H1 (cell line): Measurements from ENCODE around the gene TDRD5. TPM values are rescaled to one million over a fixed set of nuclear protein-coding genes. Genes with fewer than 3 reads are reported as not detected.

Source experiments
- CTCF ChIA-PET: fragments of 300-600 bp; sonication (Branson Sonifier 250); formaldehyde crosslinking; loops from one replicate; lab custom pipeline; 2021; ENCODE audit not compliant: partially characterized antibody; lab: Charles Lee
- POLR2A ChIA-PET: fragments of 300-600 bp; sonication (Branson Sonifier 250); formaldehyde crosslinking; loops from one replicate; lab custom pipeline; 2021; ENCODE audit warnings: inconsistent platforms; ENCODE audit not compliant: partially characterized antibody; lab: Charles Lee
- DNase-seq, 2 experiments: peaks; one replicate each; pipeline versions ENCODE4 v3.0.0 to v3.0.0-alpha.2; 2010 to 2022; ENCODE audit warnings: low spot score in 2 of 2, low read depth in 1 of 2, mixed read lengths in 1 of 2
- FAIRE-seq: peaks from 2 replicates; lab custom pipeline; 2011; peaks lifted over from hg19 to GRCh38; lab: Jason Lieb, UNC
- H2AFZ ChIP-seq: 2 replicates; pipeline ENCODE4 v1.8.1; 2012; ENCODE audit warnings: low read length, inconsistent platforms
- H2AK5ac ChIP-seq: 2 replicates; pipeline ENCODE4 v1.6.1; 2013; ENCODE audit warnings: low read depth, low read length
- H2BK120ac ChIP-seq: replicated peaks from 2 replicates; pipeline ENCODE3; 2013; ENCODE audit warnings: low read depth, low read length, inconsistent platforms
- H2BK12ac ChIP-seq: 2 replicates; pipeline ENCODE4 v1.6.1; 2013; ENCODE audit warnings: low read depth, low read length
- H2BK15ac ChIP-seq: 2 replicates; pipeline ENCODE4 v1.6.1; 2013; ENCODE audit warnings: low read length
- H2BK20ac ChIP-seq: 2 replicates; pipeline ENCODE4 v1.6.1; 2013; ENCODE audit warnings: low read length
- H2BK5ac ChIP-seq: 2 replicates; pipeline ENCODE4 v1.6.1; 2013; ENCODE audit warnings: low read depth, low read length
- H3K14ac ChIP-seq: 2 replicates; pipeline ENCODE4 v1.6.1; 2013; ENCODE audit warnings: inconsistent platforms; ENCODE audit not compliant: insufficient read length
- H3K18ac ChIP-seq: 2 replicates; pipeline ENCODE4 v1.6.1; 2013; ENCODE audit warnings: low read length; ENCODE audit errors: extremely low read depth
- H3K23ac ChIP-seq: 2 replicates; pipeline ENCODE4 v1.6.1; 2013; ENCODE audit warnings: inconsistent platforms; ENCODE audit not compliant: insufficient read length
- H3K23me2 ChIP-seq: 2 replicates; pipeline ENCODE4 v1.6.1; 2013; ENCODE audit warnings: low read depth, low read length
- H3K27ac ChIP-seq: 2 replicates; pipeline ENCODE4 v1.6.1; 2011; ENCODE audit warnings: low read depth, low read length, inconsistent platforms
- H3K27me3 ChIP-seq, 4 experiments: replicated peaks in 1 of 4; 1 replicate in 1 of 4; 2 replicates in 3 of 4; pipeline versions ENCODE4 v1.6.1 to v1.8.1; 2011 to 2013; ENCODE audit warnings: low read length in 3 of 4, mild to moderate bottlenecking in 3 of 4, inconsistent platforms in 2 of 4, mixed read lengths in 2 of 4, moderate library complexity in 1 of 4; ENCODE audit not compliant: control insufficient read depth in 3 of 4, insufficient read depth in 3 of 4; ENCODE audit errors: extremely low read depth in 1 of 4
- H3K36me3 ChIP-seq, 4 experiments: 2 replicates each; pipeline versions ENCODE4 v1.6.1 to v1.8.1; 2011 to 2013; ENCODE audit warnings: mild to moderate bottlenecking in 4 of 4, low read length in 3 of 4, moderate library complexity in 2 of 4, control low read depth in 1 of 4, inconsistent platforms in 1 of 4; ENCODE audit not compliant: insufficient read depth in 4 of 4, control insufficient read depth in 2 of 4
- H3K4ac ChIP-seq: replicated peaks from 2 replicates; pipeline ENCODE3; 2013; ENCODE audit warnings: low read length, low read depth, mixed read lengths, inconsistent platforms; ENCODE audit not compliant: insufficient read length
- H3K4me1 ChIP-seq, 4 experiments: replicated peaks in 1 of 4; 1 replicate in 1 of 4; 2 replicates in 3 of 4; pipeline versions ENCODE4 v1.6.1 to v1.8.1; 2011 to 2013; ENCODE audit warnings: low read length in 3 of 4, inconsistent platforms in 2 of 4, mixed read lengths in 1 of 4; ENCODE audit not compliant: insufficient read depth in 4 of 4, control insufficient read depth in 3 of 4
- H3K4me2 ChIP-seq, 2 experiments: 2 replicates each; pipeline versions ENCODE4 v1.6.1 to v1.8.1; 2011 to 2013; ENCODE audit warnings: low read depth in 2 of 2, low read length in 2 of 2, control low read depth in 1 of 2, inconsistent platforms in 1 of 2, mild to moderate bottlenecking in 1 of 2; ENCODE audit not compliant: insufficient read depth in 1 of 2
- H3K4me3 ChIP-seq, 4 experiments: fragments of 200-600, 300-600 bp in 1 of 4; sonication (generic), shearing (Covaris generic), sonication (Bioruptor Twin) in 1 of 4; 2 replicates each; pipeline versions ENCODE4 v1.5.1 to v1.8.1; 2011 to 2016; ENCODE audit warnings: low read length in 4 of 4, low read depth in 3 of 4, control low read depth in 2 of 4, inconsistent platforms in 2 of 4, mild to moderate bottlenecking in 2 of 4, mixed read lengths in 1 of 4, moderate library complexity in 1 of 4; ENCODE audit not compliant: insufficient read depth in 2 of 4; ENCODE audit errors: extremely low read depth in 1 of 4
- H3K56ac ChIP-seq: replicated peaks from 2 replicates; pipeline ENCODE3; 2013; ENCODE audit warnings: low read depth, mild to moderate bottlenecking, mixed read lengths, low read length, inconsistent platforms; ENCODE audit not compliant: insufficient read length
- H3K79me1 ChIP-seq: 2 replicates; pipeline ENCODE4 v1.6.1; 2013; ENCODE audit warnings: low read depth, low read length, control low read depth
- H3K79me2 ChIP-seq, 2 experiments: 2 replicates each; pipeline versions ENCODE4 v1.6.1 to v1.8.1; 2012 to 2013; ENCODE audit warnings: low read length in 2 of 2, mild to moderate bottlenecking in 2 of 2, inconsistent platforms in 1 of 2; ENCODE audit not compliant: insufficient read depth in 2 of 2, control insufficient read depth in 1 of 2
- H3K9ac ChIP-seq, 4 experiments: replicated peaks in 1 of 4; 1 replicate in 1 of 4; 2 replicates in 3 of 4; pipeline versions ENCODE4 v1.6.1 to v1.8.1; 2011 to 2013; ENCODE audit warnings: low read depth in 3 of 4, low read length in 3 of 4, control low read depth in 2 of 4, mild to moderate bottlenecking in 2 of 4, moderate library complexity in 2 of 4, inconsistent platforms in 1 of 4; ENCODE audit errors: extremely low read depth in 1 of 4
- H3K9me3 ChIP-seq, 2 experiments: 2 replicates each; pipeline versions ENCODE4 v1.6.1 to v1.8.1; 2012 to 2013; ENCODE audit warnings: mild to moderate bottlenecking in 2 of 2, moderate library complexity in 2 of 2, control low read depth in 1 of 2, inconsistent platforms in 1 of 2, low read depth in 1 of 2, low read length in 1 of 2, mixed read lengths in 1 of 2; ENCODE audit not compliant: insufficient read depth in 2 of 2
- H4K20me1 ChIP-seq, 2 experiments: replicated peaks in 1 of 2; 2 replicates each; pipeline versions ENCODE3 to v1.8.1; 2011 to 2013; ENCODE audit warnings: inconsistent platforms in 2 of 2, low read length in 2 of 2, mild to moderate bottlenecking in 1 of 2; ENCODE audit not compliant: insufficient read depth in 2 of 2, control insufficient read depth in 1 of 2
- H4K5ac ChIP-seq: 2 replicates; pipeline ENCODE4 v1.6.1; 2013; ENCODE audit warnings: low read length, low read depth, mixed read lengths, inconsistent platforms; ENCODE audit not compliant: insufficient read length
- H4K8ac ChIP-seq: 2 replicates; pipeline ENCODE4 v1.8.0; 2013; ENCODE audit warnings: mild to moderate bottlenecking, moderate library complexity, low read length, inconsistent platforms; ENCODE audit not compliant: insufficient read depth; ENCODE audit errors: extremely low read depth
- H4K91ac ChIP-seq: replicated peaks from 2 replicates; pipeline ENCODE3; 2013; ENCODE audit warnings: low read length, mixed read lengths, inconsistent platforms; ENCODE audit not compliant: insufficient read length
- EP300 ChIP-seq, 2 experiments: IDR thresholded peaks; 1 replicate in 1 of 2; 2 replicates in 1 of 2; pipeline ENCODE4 v1.6.1; 2011 to 2012; ENCODE audit warnings: low read depth in 2 of 2, low read length in 2 of 2, mild to moderate bottlenecking in 2 of 2, borderline replicate concordance in 1 of 2, inconsistent platforms in 1 of 2, moderate library complexity in 1 of 2
- GTF2F1 ChIP-seq: IDR thresholded peaks from 2 replicates; pipeline ENCODE4 v1.6.1; 2012; ENCODE audit warnings: low read depth, low read length, improper control_type of control experiment, borderline replicate concordance
- NANOG ChIP-seq: IDR thresholded peaks from 2 replicates; pipeline ENCODE4 v1.6.1; 2011; ENCODE audit warnings: low read length, low read depth, mild to moderate bottlenecking, inconsistent platforms; ENCODE audit not compliant: insufficient read depth, poor library complexity, severe bottlenecking
- POLR2AphosphoS5 ChIP-seq: IDR thresholded peaks from 2 replicates; pipeline ENCODE4 v1.6.1; 2011; ENCODE audit warnings: low read depth, low read length
- RNF2 ChIP-seq: fragments of 200-900, 300-1000 bp; sonication (generic); IDR thresholded peaks from 2 replicates; pipeline ENCODE4 v1.7.1; 2016; ENCODE audit warnings: borderline replicate concordance, low read depth, mild to moderate bottlenecking, antibody characterized with exemption, low read length; ENCODE audit not compliant: poor library complexity, severe bottlenecking; ENCODE audit errors: missing control alignments
- SIRT6 ChIP-seq: IDR thresholded peaks from one replicate; pipeline ENCODE4 v1.7.1; 2012; ENCODE audit warnings: low read length, inconsistent platforms
- SP4 ChIP-seq: IDR thresholded peaks from 2 replicates; pipeline ENCODE4 v1.6.1; 2012; ENCODE audit warnings: low read length, inconsistent platforms
- YY1 ChIP-seq: IDR thresholded peaks from 2 replicates; pipeline ENCODE4 v1.6.1; 2011; ENCODE audit warnings: low read depth, mild to moderate bottlenecking, low read length
- polyA plus RNA-seq, 7 experiments: library from polyadenylated mRNA; depleted of rRNA in 3 of 7; stranded (reverse) in 5 of 7; unstranded in 2 of 7; fragments of >200 nt in 5 of 7; fragments of 200-250 nt in 2 of 7; gene quantifications; 1 replicate in 5 of 7; 2 replicates in 1 of 7; 4 replicates in 1 of 7; pipeline versions ENCODE4 v1.2.1 to v1.2.3, GENCODE V29; 2011 to 2013; ENCODE audit warnings: missing spikeins in 2 of 7, mixed read lengths in 2 of 7
- total RNA-seq: library from RNA; stranded (reverse); fragmentation: NEBNext Ultra II Directional; extraction: Animal tissue kit (Norgen Biotek cat#: 25700); gene quantifications from 2 replicates; pipeline ENCODE4 v1.2.1, GENCODE V29; 2021

TDRD5 gene
- total and polyA plus RNA-seq, 2 of the 8 experiments (the other 6 are each of a cell fraction or from before 2014, with no cell fraction given): 0.53 to 1.4 TPM

DNA sequence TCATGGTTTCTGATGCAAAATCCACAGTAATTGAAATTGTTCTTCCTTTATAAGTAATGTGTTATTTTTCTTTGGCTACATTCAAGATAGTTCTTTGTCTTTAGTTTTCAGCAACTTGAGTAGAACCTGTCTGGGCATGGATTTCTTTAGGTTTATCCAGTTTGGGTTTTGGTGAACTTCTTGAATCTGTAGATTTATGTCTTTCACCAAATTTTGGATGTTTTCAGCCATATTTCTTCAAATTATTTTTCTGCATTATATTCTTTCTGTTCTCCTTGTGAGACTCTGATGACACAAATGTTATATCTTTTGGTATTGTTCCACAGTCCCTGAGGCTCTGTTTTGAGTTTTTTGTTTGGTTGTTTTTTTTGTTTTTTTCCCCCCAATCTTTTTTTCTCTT, 69.4 kb downstream of the TDRD5 start:
- H2BK12ac ChIP-seq: no peak overlapping the region
- no peak overlapping the region for H3K14ac ChIP-seq
- H3K36me3 ChIP-seq: no peaks in the 10 kb centered on the region
- no peak overlapping the region for H3K23ac ChIP-seq
- H4K20me1 ChIP-seq: no peaks in the 10 kb centered on the region
- no peak overlapping the region for H3K9ac ChIP-seq
- no peak overlapping the region for H2AK5ac ChIP-seq
- no peak overlapping the region for H2AFZ ChIP-seq
- no peak overlapping the region for H3K27ac ChIP-seq
- H2BK120ac ChIP-seq: no peak overlapping the region
- no peak overlapping the region for H3K4me2 ChIP-seq
- no peak overlapping the region for H2BK5ac ChIP-seq
- H3K79me1 ChIP-seq: no peaks in the 10 kb centered on the region
- FAIRE-seq (no peak), DNase-seq (no peak)
- ChIA-PET POLR2A (no interaction called here), CTCF (no interaction called here)
- no peak overlapping the region for H4K5ac ChIP-seq
- H3K27me3 ChIP-seq: no peaks in the 10 kb centered on the region
- H3K4me1 ChIP-seq: no peaks in the 10 kb centered on the region
- no peak overlapping the region for H2BK15ac ChIP-seq
- H3K23me2 ChIP-seq: no peaks in the 10 kb centered on the region
- no peak overlapping the region for H4K91ac ChIP-seq
- H4K8ac ChIP-seq: no peak overlapping the region
- no peaks in the 10 kb centered on the region for H3K79me2 ChIP-seq
- no peak overlapping the region for H3K4me3 ChIP-seq
- no peak for TF ChIP-seq NANOG
- no peak for TF ChIP-seq RNF2
- no peak for TF ChIP-seq EP300 (IDR thresholded peaks at IDR 0.05; ENCODE audit: borderline replicate concordance in 1 of 2, low read depth in 2 of 2, low read length in 2 of 2)
- no peak for TF ChIP-seq GTF2F1
- TF ChIP-seq YY1: no peak
- no peak for TF ChIP-seq SIRT6
- no peak for TF ChIP-seq POLR2AphosphoS5
- no peak for TF ChIP-seq SP4
- no peak overlapping the region for H3K4ac ChIP-seq
- no peak overlapping the region for H3K18ac ChIP-seq
- H3K56ac ChIP-seq: no peak overlapping the region
- no peak overlapping the region for H2BK20ac ChIP-seq
- H3K9me3 ChIP-seq: no peaks in the 10 kb centered on the region
